H9 (cell line): ENCODE results near the gene RSPH9. TPM values are rescaled to one million over a fixed set of nuclear protein-coding genes. Genes with fewer than 3 reads are reported as not detected.

Experiments
- DNase-seq: peaks from one replicate; pipeline ENCODE4 v3.0.0-alpha.2; 2017
- H2AFZ ChIP-seq: one replicate; pipeline ENCODE4 v1.6.1; 2013; ENCODE audit warnings: mild to moderate bottlenecking, low read length, control low read depth, moderate library complexity
- H2AK5ac ChIP-seq: 2 replicates; pipeline ENCODE4 v1.6.1; 2013; ENCODE audit warnings: low read length, control low read depth, mixed read lengths; ENCODE audit not compliant: insufficient read length
- H2BK120ac ChIP-seq: one replicate; pipeline ENCODE4 v1.6.1; 2013; ENCODE audit warnings: low read depth, mild to moderate bottlenecking, low read length, control low read depth, inconsistent platforms; ENCODE audit not compliant: poor library complexity, severe bottlenecking
- H2BK12ac ChIP-seq: 2 replicates; pipeline ENCODE4 v1.6.1; 2013; ENCODE audit warnings: low read length, control low read depth, mixed read lengths, low read depth; ENCODE audit not compliant: insufficient read length
- H2BK15ac ChIP-seq: 2 replicates; pipeline ENCODE4 v1.6.1; 2013; ENCODE audit warnings: low read depth, low read length, control low read depth
- H2BK20ac ChIP-seq: one replicate; pipeline ENCODE4 v1.6.1; 2013; ENCODE audit warnings: low read depth, mild to moderate bottlenecking, low read length, control low read depth, inconsistent platforms; ENCODE audit not compliant: poor library complexity, severe bottlenecking
- H2BK5ac ChIP-seq: 2 replicates; pipeline ENCODE4 v1.6.1; 2013; ENCODE audit warnings: low read length, control low read depth, mixed read lengths; ENCODE audit not compliant: insufficient read length
- H3K14ac ChIP-seq: 2 replicates; pipeline ENCODE4 v1.6.1; 2013; ENCODE audit warnings: low read length, control low read depth; ENCODE audit not compliant: insufficient read depth
- H3K18ac ChIP-seq: 2 replicates; pipeline ENCODE4 v1.6.1; 2013; ENCODE audit warnings: low read depth, mild to moderate bottlenecking, mixed read lengths, low read length, control low read depth; ENCODE audit not compliant: insufficient read length
- H3K23ac ChIP-seq: 2 replicates; pipeline ENCODE4 v1.6.1; 2013; ENCODE audit warnings: low read length, control low read depth, mixed read lengths, low read depth; ENCODE audit not compliant: insufficient read length
- H3K23me2 ChIP-seq: 2 replicates; pipeline ENCODE4 v1.6.1; 2013; ENCODE audit warnings: low read depth, mild to moderate bottlenecking, mixed read lengths, low read length, control low read depth; ENCODE audit not compliant: insufficient read length, poor library complexity, severe bottlenecking
- H3K27ac ChIP-seq: 2 replicates; pipeline ENCODE4 v1.5.1; 2013; ENCODE audit warnings: low read length, control low read depth, mixed read lengths, low read depth; ENCODE audit not compliant: insufficient read length
- H3K27me3 ChIP-seq: 2 replicates; pipeline ENCODE4 v1.6.1; 2013; ENCODE audit warnings: low read length, control low read depth, inconsistent platforms; ENCODE audit not compliant: insufficient read depth
- H3K4ac ChIP-seq: 2 replicates; pipeline ENCODE4 v1.6.1; 2013; ENCODE audit warnings: low read depth, mild to moderate bottlenecking, control low read depth, inconsistent platforms, low read length, moderate library complexity
- H3K4me1 ChIP-seq: 2 replicates; pipeline ENCODE4 v1.6.1; 2013; ENCODE audit warnings: low read length, control low read depth, inconsistent platforms; ENCODE audit not compliant: insufficient read depth
- H3K4me2 ChIP-seq: 2 replicates; pipeline ENCODE4 v1.6.1; 2013; ENCODE audit warnings: low read length, control low read depth, mixed read lengths; ENCODE audit not compliant: insufficient read length, insufficient read depth
- H3K56ac ChIP-seq: 2 replicates; pipeline ENCODE4 v1.6.1; 2013; ENCODE audit warnings: low read depth, mild to moderate bottlenecking, mixed read lengths, low read length, control low read depth; ENCODE audit not compliant: insufficient read length
- H3K79me1 ChIP-seq: 2 replicates; pipeline ENCODE4 v1.6.1; 2013; ENCODE audit warnings: low read depth, mild to moderate bottlenecking, moderate library complexity, low read length, control low read depth, inconsistent platforms; ENCODE audit not compliant: insufficient read depth, poor library complexity, severe bottlenecking
- H3K79me2 ChIP-seq: 2 replicates; pipeline ENCODE4 v1.6.1; 2013; ENCODE audit warnings: low read length, control low read depth, inconsistent platforms; ENCODE audit not compliant: insufficient read depth
- H3K9ac ChIP-seq: 2 replicates; pipeline ENCODE4 v1.6.1; 2013; ENCODE audit warnings: low read length, control low read depth, mixed read lengths; ENCODE audit not compliant: insufficient read length; ENCODE audit errors: extremely low read depth
- H3K9me3 ChIP-seq: one replicate; pipeline ENCODE4 v1.6.1; 2013; ENCODE audit warnings: low read depth, low read length, inconsistent platforms; ENCODE audit not compliant: control insufficient read depth
- H3T11ph ChIP-seq: one replicate; pipeline ENCODE4 v1.6.1; 2013; ENCODE audit warnings: mild to moderate bottlenecking, low read length, control low read depth, inconsistent platforms
- H4K20me1 ChIP-seq: one replicate; pipeline ENCODE4 v1.6.1; 2013; ENCODE audit not compliant: control insufficient read depth, insufficient read length, insufficient read depth
- H4K5ac ChIP-seq: 2 replicates; pipeline ENCODE4 v1.6.1; 2013; ENCODE audit warnings: low read depth, mild to moderate bottlenecking, mixed read lengths, low read length, control low read depth; ENCODE audit not compliant: insufficient read length
- H4K8ac ChIP-seq: replicated peaks from 2 replicates; pipeline ENCODE4 v1.6.1; 2013; ENCODE audit warnings: low read length, control low read depth, mixed read lengths, low read depth; ENCODE audit not compliant: insufficient read length
- H4K91ac ChIP-seq: 2 replicates; pipeline ENCODE4 v1.6.1; 2013; ENCODE audit warnings: low read depth, mild to moderate bottlenecking, moderate library complexity, mixed read lengths, low read length, control low read depth; ENCODE audit not compliant: insufficient read length
- H3K27ac Mint-ChIP-seq, 3 experiments: 2 replicates in 2 of 3; 3 replicates in 1 of 3; pipeline ENCODE4 v1.8.0; 2020 to 2021; ENCODE audit warnings: mixed read lengths in 3 of 3, mild to moderate bottlenecking in 1 of 3, moderate library complexity in 1 of 3
- H3K27me3 Mint-ChIP-seq: 2 replicates; pipeline ENCODE4 v1.8.0; 2021; ENCODE audit warnings: low read depth, mild to moderate bottlenecking, moderate library complexity, mixed read lengths
- H3K36me3 Mint-ChIP-seq, 3 experiments: 2 replicates in 2 of 3; 3 replicates in 1 of 3; pipeline ENCODE4 v1.8.0; 2020 to 2021; ENCODE audit warnings: low read depth in 3 of 3, mixed read lengths in 3 of 3; ENCODE audit not compliant: insufficient read depth in 1 of 3
- H3K4me1 Mint-ChIP-seq, 2 experiments: 2 replicates each; pipeline ENCODE4 v1.8.0; 2020; ENCODE audit warnings: mixed read lengths in 2 of 2
- H3K4me3 Mint-ChIP-seq, 2 experiments: 2 replicates in 1 of 2; 3 replicates in 1 of 2; pipeline ENCODE4 v1.8.0; 2020 to 2021; ENCODE audit warnings: mild to moderate bottlenecking in 2 of 2, mixed read lengths in 2 of 2, moderate library complexity in 1 of 2
- H3K9me3 Mint-ChIP-seq, 2 experiments: 2 replicates in 1 of 2; 3 replicates in 1 of 2; pipeline ENCODE4 v1.8.0; 2020; ENCODE audit warnings: mild to moderate bottlenecking in 2 of 2, mixed read lengths in 2 of 2, moderate library complexity in 1 of 2
- CTCF ChIP-seq: fragments of 200-600 bp; sonication (generic); conservative IDR thresholded peaks from 3 replicates; pipeline ENCODE4 v1.8.0; 2021; ENCODE audit warnings: antibody characterized with exemption, mild to moderate bottlenecking
- WGBS: extraction: QIAGEN DNeasy Blood & Tissue Kit; methylation state at CpG from one replicate; pipeline ENCODE4 v1.1.7; 2013; ENCODE audit warnings: missing lambda C conversion rate, low lambda C conversion rate, mixed read lengths; ENCODE audit not compliant: insufficient read length; ENCODE audit errors: extremely low coverage; 5-methylcytosine and 5-hydroxymethylcytosine counted together
- total RNA-seq: library from RNA; stranded (reverse); gene quantifications from 2 replicates; pipeline ENCODE4 v1.2.1, GENCODE V29; 2021

Gene RSPH9
- total RNA-seq, 1 experiment from 2014 or later, result 0.39 TPM

- Histone ChIP-seq H3T11ph (no peak overlapping the region), H2BK12ac (no peak overlapping the region), H3K4ac (no peak overlapping the region), H3K27ac (no peak overlapping the region), H4K8ac (no peak overlapping the region), H3K27me3 (no peaks in the 10 kb centered on the region), H3K9me3 (no peaks in the 10 kb centered on the region), H3K23ac (no peak overlapping the region), H3K4me2 (no peak overlapping the region), H3K9ac (no peak overlapping the region), H2AFZ (no peak overlapping the region), H4K5ac (no peak overlapping the region), H3K56ac (no peak overlapping the region), H3K23me2 (no peaks in the 10 kb centered on the region), H2BK15ac (no peak overlapping the region), H2BK120ac (no peak overlapping the region), H4K20me1 (no peaks in the 10 kb centered on the region), H3K4me1 (no peaks in the 10 kb centered on the region), H3K79me2 (no peaks in the 10 kb centered on the region), H3K14ac (no peak overlapping the region), H3K18ac (no peak overlapping the region), H3K79me1 (no peaks in the 10 kb centered on the region), H2AK5ac (no peak overlapping the region), H2BK20ac (no peak overlapping the region), H4K91ac (no peak overlapping the region), H2BK5ac (no peak overlapping the region)
- DNase-seq, result no peak
- peaks cover 0 to 51% (median 23%) of the 10 kb centered on the region in 3 experiments; a peak in 4 of 7 replicates for H3K36me3 Mint-ChIP-seq
- no peak overlapping the region for H3K4me3 Mint-ChIP-seq
- H3K27me3 Mint-ChIP-seq, result no peaks in the 10 kb centered on the region
- no peak for TF ChIP-seq CTCF
- no CpG with 5 or more reads among the region's 2 CpGs for WGBS
- no peaks in the 10 kb centered on the region for H3K4me1 Mint-ChIP-seq
- H3K27ac Mint-ChIP-seq, result no peak overlapping the region; a peak in 1 of 7 replicates
- H3K9me3 Mint-ChIP-seq, result no peaks in the 10 kb centered on the region
Measured at GRCh38 chr6:43606019-43606418, 38.8 kb upstream of the RSPH9 start.
